Non-pigmented ciliary epithelial cell (primary cell): ENCODE results near the gene GLYATL1B.
"Not testable (repeated sequence)": the region's sequence is repeated elsewhere in the genome, so short reads cannot be mapped to it uniquely, and the experiment has no call there.

Experiments
- DNase-seq: peaks from one replicate; pipeline ENCODE4 v3.0.0-alpha.2; 2010; ENCODE audit warnings: low read depth

The GLYATL1B gene

DNA sequence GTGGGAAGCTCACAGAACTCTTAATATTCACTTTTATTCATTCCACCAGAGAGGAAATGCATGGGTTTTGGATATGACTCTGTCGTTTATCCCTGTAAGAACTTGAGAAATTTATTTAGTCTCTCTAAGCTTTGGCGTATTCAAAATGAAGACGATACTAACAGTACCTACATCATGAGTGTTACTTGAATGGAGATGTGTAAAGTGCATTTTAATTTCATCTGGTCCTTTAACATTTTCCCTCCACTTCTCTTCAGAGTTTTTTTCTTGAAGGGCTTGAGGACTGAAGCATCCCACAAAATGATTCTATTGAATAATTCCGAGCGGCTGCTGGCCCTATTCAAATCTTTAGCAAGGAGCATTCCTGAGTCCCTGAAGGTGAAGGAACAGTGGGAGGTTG, at the start of gene GLYATL1B:
Gene GLYATL1B, plus strand, starts transcription at position 301 of the 400 bp plus-strand sequence. Its CDS starts 0 bp downstream, at position 301.
- not testable (repeated sequence) for DNase-seq

GRCh38 chr11:59036542-59036941, 49.6 kb upstream of the GLYATL1B start:
- DNase-seq: not testable (repeated sequence)

- not testable (repeated sequence) for DNase-seq
These were observed 48.7 kb upstream of the GLYATL1B start for GRCh38 chr11:59037434-59037833.

DNA sequence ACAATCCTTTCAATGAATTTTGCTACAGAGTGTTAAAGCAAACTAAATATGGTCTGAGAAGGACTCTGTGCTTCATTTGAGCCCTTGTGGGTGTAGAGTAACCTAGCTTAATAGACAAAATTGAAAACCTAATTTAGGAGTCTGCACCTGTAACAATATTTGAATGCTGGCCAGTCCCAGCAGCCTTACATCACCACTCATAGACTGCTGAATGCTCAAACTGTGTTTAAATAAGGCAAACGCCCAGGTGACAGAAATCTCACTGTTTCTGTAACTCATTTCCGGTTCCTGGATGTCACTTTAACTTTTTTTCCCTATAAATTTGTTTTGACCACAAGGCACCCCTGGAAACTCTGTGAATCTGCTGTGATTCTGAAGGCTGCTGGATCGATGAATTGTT, 45.5 kb upstream of the GLYATL1B start:
- no peak for DNase-seq

DNA sequence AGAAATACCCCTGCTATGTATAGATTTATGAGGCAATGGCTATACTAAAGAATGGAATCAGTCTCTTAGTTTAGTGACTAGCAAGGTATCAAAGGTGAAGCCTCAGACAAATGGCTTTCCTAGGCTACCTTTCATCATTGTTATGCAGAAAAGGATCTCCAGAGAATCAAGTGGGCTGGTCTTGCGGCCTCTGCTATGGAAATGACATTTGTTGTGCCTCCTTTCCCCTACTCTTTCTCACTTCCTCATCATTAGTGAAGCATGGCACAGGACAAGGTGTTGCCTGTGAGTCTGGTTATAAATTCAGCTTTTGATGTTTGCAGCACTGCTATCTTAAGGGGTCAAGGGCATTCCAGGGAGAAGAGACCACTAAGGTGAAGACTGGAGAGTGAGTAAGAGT, 34.7 kb upstream of the GLYATL1B start:
- DNase-seq: not testable (repeated sequence)

GRCh38 chr11:59052355-59052754, 33.8 kb upstream of the GLYATL1B start:
- DNase-seq: not testable (repeated sequence)

GRCh38 chr11:59053387-59053786, 32.7 kb upstream of the GLYATL1B start:
- peak; percentile 19 for DNase-seq

GRCh38 chr11:59058120-59059033, 27.7 kb upstream of the GLYATL1B start:
- peak; percentile 77 for DNase-seq

DNA sequence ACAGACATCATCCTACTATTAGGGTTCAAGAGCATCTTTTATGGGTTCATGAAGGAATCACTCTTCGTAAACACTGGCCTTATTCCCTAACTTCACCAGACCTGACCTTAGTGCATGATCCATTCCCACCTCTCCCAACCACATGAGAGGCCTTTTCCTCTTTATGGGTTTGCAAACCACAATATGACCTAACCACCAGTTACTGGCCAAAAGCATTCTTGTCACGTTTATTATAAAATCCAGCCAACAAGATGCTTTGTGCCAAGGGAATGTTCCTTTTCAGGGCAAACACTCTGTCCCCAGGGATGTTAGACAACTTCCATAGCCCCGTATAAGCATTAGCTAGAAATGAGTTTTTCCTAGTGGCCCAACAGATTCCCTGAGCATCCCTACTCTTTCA, 26.0 kb upstream of the GLYATL1B start:
- not testable (repeated sequence) for DNase-seq

DNA sequence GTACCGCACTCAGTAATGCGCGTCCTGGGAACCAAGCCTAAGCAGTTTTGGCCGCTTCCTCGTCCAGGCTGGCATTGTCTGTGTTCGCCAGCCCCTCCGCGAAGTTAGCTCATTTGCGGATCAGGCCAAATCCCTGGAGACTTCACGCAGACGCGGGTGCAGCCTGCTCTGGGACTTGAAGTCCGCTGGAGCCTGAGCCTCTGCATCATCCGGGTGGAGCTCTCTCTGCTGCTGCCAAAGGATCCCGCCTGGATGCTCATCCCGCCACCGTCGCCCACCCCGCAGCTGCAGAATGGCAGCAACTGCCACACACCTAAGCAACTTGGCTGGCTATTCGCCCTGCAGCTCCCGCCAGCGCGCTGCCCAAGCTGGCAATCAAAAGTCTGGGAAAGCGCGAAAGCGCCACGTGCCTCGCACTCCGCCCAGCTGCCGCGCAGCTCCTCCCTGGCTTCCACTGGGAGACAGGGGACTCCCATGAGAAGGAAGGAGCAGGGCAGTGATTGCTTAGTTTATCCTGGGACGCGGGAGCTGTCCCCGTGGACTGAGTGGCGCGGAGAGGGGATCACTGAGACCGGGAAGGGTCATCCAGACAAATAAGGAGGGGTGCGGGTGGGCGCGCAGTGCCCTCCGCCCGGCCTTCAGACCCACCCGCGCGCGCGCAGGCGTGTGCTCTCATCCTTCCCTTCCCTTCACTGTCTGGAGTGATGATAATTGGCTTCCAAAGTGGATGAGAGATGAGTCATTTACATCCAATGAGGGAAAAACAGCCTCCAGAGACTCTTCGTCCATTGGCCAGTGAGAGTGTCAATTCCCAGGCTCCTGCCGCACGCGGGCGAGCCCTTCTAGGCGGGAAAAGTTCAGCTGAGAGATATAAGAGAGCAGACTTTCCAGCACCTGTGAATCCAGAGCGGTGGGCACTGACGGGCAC, 23.2 kb upstream of the GLYATL1B start:
- DNase-seq: no peak

DNA sequence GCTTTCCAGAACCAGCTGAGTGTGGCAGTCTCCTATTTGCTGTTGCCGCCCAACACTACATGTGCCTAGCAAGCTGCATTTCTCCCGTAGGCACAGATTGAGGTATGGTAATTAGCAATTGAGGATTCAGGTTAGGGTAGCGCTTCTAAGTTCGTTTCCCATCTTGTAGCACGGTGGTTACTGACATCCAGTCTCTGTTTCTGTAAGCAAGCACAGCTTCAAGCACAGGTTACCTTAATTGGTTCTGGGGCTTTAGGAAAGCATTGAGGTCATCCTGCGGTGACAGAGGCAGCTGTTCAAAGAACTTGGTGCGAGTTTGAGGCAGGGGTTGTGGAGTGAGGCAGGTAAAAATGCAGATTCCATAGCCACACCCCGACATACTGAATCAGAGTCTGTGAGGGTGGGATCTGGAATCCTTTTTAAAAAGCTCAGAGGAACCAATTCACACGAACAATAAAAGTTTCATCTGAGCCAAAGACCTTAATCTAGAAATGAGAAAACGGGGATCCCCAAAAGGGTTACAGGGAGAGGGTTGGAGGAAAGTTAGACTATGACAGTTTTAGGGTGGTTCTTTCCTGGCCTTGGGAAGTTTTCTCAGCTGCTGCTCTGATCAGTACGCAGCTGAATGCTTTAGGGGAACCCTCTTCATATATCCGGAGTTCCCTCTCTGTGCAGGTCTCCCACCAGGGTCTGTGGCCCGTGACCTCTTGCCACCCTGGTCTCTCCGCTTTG, 21.9 kb upstream of the GLYATL1B start:
- not testable (repeated sequence) for DNase-seq

- no peak for DNase-seq
These were observed 17.0 kb upstream of the GLYATL1B start for GRCh38 chr11:59069087-59069486.

- DNase-seq: no peak
These were observed 9.1 kb upstream of the GLYATL1B start for GRCh38 chr11:59076876-59077571.

DNA sequence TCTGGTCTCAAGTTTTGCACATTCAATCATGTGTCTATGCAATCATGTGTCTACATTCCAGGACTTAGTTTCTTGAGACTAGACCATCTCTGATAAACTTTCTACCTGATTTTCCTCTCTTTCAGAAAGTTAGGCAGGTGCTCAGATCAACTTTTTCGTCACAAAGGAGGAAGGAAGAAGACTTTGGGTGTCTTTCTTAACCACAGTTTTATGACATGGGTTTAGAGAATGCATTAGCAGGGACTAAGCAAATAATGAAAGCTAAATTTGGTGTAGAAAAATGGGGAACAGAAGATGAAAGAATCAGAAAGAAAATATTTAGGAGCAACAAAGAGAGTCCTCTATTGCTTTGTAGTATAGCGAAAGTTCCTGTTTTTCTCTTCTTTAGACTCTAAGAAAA, 7.7 kb upstream of the GLYATL1B start:
- no peak for DNase-seq

DNA sequence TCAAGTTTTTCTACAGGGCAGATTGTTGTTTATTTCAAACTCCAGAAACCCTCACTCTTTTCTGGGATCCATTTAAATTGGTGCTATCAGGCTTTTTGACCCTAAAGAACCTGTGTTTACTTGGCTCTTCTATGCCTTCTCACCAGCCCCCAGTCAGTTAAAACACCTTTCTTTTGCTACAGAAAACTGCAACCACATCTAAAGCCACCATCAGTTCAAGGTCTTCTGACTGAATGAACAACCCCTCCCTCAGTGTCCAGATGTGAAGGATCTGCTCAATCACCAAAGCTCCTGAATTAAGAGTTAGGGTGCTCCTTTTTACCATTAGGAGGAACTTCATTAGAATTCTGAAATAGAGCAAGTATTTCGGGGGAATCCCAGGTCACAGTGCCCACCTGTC, 7.0 kb upstream of the GLYATL1B start:
- no peak for DNase-seq

GRCh38 chr11:59080421-59080820, 5.7 kb upstream of the GLYATL1B start:
- DNase-seq: not testable (repeated sequence)

DNA sequence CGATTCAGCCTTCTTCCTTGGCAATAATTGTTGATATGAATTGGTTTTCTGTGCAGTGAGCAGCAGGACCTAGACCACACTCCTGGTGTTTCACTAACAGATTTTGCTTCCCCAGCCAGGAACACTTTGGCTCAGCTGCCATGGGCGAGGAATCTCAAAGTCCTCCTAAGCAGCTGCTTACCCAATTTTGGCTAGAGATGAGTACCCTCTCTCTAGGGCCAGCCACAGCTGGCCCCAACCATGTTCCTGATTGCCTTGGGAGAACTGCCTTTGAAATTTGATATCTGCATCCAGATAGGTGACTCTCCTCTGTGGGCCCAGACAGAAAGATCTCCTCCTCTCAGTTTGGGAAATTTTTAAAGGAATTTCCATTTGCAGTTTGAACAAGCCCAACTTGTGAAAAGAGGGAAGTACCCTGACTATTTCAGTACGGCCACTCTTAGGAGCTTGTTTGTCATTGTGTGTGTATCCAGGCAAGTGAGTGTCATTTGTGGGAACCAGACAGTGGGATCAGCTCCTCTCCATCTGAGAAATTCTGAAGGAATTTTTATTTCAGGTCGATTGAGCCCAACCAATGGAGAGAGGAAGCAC, 4.6 kb upstream of the GLYATL1B start:
- DNase-seq: not testable (repeated sequence)

DNA sequence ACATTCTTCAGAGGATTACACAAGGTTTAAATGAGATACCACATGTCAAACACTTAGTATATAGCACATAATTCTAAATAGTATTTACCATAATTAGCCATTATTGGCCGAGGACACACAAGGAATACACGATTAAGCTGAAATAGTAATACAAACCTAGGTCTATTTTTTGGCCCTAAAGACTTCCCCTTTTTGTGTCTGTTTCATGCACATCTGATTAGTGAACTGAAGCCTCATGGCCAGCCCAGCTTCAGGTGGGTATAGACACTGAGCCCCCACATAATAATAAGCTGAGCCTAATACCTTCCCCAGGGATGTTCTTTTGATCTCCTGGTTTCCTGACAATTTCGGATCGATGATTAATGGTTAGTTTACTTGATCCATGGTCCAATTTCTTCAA, 2.1 kb downstream of the GLYATL1B start:
- DNase-seq: no peak

DNA sequence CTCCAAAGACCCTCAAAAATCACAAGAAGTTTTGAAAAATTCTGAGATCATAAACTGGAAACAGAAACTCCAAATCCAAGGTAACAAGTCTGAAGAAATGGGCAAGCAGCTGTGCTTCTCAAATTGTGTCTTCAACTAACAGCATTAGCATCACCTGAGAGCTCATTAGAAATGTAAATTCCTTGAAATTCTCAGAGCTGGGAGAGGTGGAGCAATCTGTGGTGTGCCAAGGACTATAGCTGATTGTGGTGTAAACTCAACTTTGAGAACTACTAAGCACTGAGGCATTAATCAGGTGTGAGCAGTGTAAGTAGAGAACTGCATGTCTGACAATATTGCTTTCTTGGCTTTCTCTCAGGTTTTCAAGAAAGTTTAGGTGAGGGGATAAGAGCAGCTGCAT, 7.5 kb downstream of the GLYATL1B start:
- DNase-seq: not testable (repeated sequence)

DNA sequence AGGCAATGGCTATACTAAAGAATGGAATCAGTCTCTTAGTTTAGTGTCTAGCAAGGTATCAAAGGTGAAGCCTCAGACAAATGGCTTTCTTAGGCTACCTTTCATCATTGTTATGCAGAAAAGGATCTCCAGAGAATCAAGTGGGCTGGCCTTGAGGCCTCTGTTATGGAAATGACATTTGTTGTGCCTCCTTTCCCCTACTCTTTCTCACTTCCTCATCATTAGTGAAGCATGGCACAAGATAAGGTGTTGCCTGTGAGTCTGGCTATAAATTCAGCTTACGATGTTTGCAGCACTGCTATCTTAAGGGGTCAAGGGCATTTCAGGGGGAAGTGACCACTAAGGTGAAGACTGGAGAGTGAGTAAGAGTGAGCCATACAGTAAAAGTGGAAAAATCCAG, 9.1 kb downstream of the GLYATL1B start:
- not testable (repeated sequence) for DNase-seq
